Peyer's patch (tissue), 4 donors: ENCODE results near the gene PTPRE. TPM values are rescaled to one million over a fixed set of nuclear protein-coding genes. Genes with fewer than 3 reads are reported as not detected.

ENCODE experiments used
- DNase-seq, 3 donors: peaks; one replicate each; pipeline ENCODE4 v3.0.0-alpha.2; 2017 to 2019
- H3K27ac ChIP-seq, 4 donors: fragments of 200-600 bp; sonication (generic); one replicate each; pipeline ENCODE4 v1.5.1; 2016 to 2019
- H3K27me3 ChIP-seq, 2 donors: fragments of 200-600 bp; sonication (generic); one replicate each; pipeline ENCODE4 v1.5.1; 2019
- H3K36me3 ChIP-seq, 3 donors: fragments of 200-600 bp; sonication (generic); one replicate each; pipeline ENCODE4 v1.5.1; 2016 to 2019
- H3K4me1 ChIP-seq, 4 donors: fragments of 200-600 bp; sonication (generic); one replicate each; pipeline ENCODE4 v1.5.1; 2016 to 2019
- H3K4me3 ChIP-seq, 4 donors: fragments of 200-600 bp; sonication (generic); 1 replicate in 3 of 4; 2 replicates in 1 of 4; pipeline ENCODE4 v1.5.1; 2016 to 2019; ENCODE audit warnings: mild to moderate bottlenecking in 1 of 4
- H3K9me3 ChIP-seq, 4 donors: fragments of 200-600 bp; sonication (generic); one replicate each; pipeline ENCODE4 v1.5.1; 2016 to 2019; ENCODE audit warnings: mild to moderate bottlenecking in 1 of 4
- CTCF ChIP-seq, 6 experiments: fragments of 450-650 bp in 4 of 6; fragments of 200-600 bp in 2 of 6; sonication (generic) in 1 of 6; IDR thresholded peaks; one replicate each; pipeline ENCODE4 v1.5.1; 2017 to 2019; ENCODE audit warnings: antibody characterized with exemption in 6 of 6, mild to moderate bottlenecking in 3 of 6, moderate library complexity in 1 of 6
- POLR2A ChIP-seq, 2 donors: fragments of 450-650 bp; IDR thresholded peaks; one replicate each; pipeline ENCODE4 v1.5.1; 2017; ENCODE audit warnings: antibody characterized with exemption in 2 of 2, mild to moderate bottlenecking in 2 of 2, moderate library complexity in 2 of 2
- total RNA-seq, 4 donors: library from RNA; depleted of rRNA; stranded (reverse); fragments of >200 nt; gene quantifications; one replicate each; pipeline ENCODE4 v1.1.0, GENCODE V29; 2016

Gene PTPRE
- total RNA-seq, 4 donors from 2014 or later = 24.0 to 48.7 (median 35.4) TPM

GRCh38 chr10:127974911-127975310 is 68.0 kb downstream of the PTPRE start:
- no peak for TF ChIP-seq POLR2A (IDR thresholded peaks at IDR 0.05)
- TF ChIP-seq CTCF (IDR thresholded peaks at IDR 0.05) = no peak
- H3K27me3 ChIP-seq = no peaks in the 10 kb centered on the region
- no peaks in the 10 kb centered on the region for H3K36me3 ChIP-seq
- peak in 1 of 3 donors; percentile 30 for DNase-seq
- H3K4me1 ChIP-seq = peaks cover 0 to 11% (median 0%) of the 10 kb centered on the region in 4 donors
- no peak overlapping the region for H3K4me3 ChIP-seq
- no peaks in the 10 kb centered on the region for H3K9me3 ChIP-seq
- peak overlapping the region in 1 of 4 donors; percentile 28 for H3K27ac ChIP-seq

GRCh38 chr10:127976286-127976685 is 69.4 kb downstream of the PTPRE start:
- peak in 1 of 3 donors; percentile 28 for DNase-seq
- Histone ChIP-seq H3K4me3 (no peak overlapping the region), H3K27ac (peak overlapping the region in 3 of 4 donors; percentile 36 to 72 (median 65)), H3K36me3 (no peaks in the 10 kb centered on the region), H3K4me1 (peaks cover 0 to 11% (median 0%) of the 10 kb centered on the region in 4 donors), H3K27me3 (no peaks in the 10 kb centered on the region), H3K9me3 (no peaks in the 10 kb centered on the region)
- no peak for TF ChIP-seq CTCF (IDR thresholded peaks at IDR 0.05)
- no peak for TF ChIP-seq POLR2A (IDR thresholded peaks at IDR 0.05)

- no peaks in the 10 kb centered on the region for H3K9me3 ChIP-seq
- no peak overlapping the region for H3K4me3 ChIP-seq
- TF ChIP-seq POLR2A (IDR thresholded peaks at IDR 0.05) = no peak
- TF ChIP-seq CTCF (IDR thresholded peaks at IDR 0.05) = no peak
- no peaks in the 10 kb centered on the region for H3K36me3 ChIP-seq
- peak in 1 of 3 donors; percentile 27 for DNase-seq
- H3K4me1 ChIP-seq = peaks cover 0 to 11% (median 0%) of the 10 kb centered on the region in 4 donors
- H3K27me3 ChIP-seq = no peaks in the 10 kb centered on the region
- peak overlapping the region; percentile 36 to 72 (median 60) for H3K27ac ChIP-seq
Measured at GRCh38 chr10:127976701-127977356, 69.9 kb downstream of the PTPRE start.

GRCh38 chr10:127977357-127978009 is 70.6 kb downstream of the PTPRE start:
- peak in 2 of 3 donors; percentile 35 to 70 for DNase-seq
- TF ChIP-seq POLR2A (IDR thresholded peaks at IDR 0.05) (no peak), CTCF (IDR thresholded peaks at IDR 0.05) (no peak)
- H3K27ac ChIP-seq = peak overlapping the region; percentile 42 to 72 (median 60)

GRCh38 chr10:127978481-127978880 is 71.6 kb downstream of the PTPRE start:
- Histone ChIP-seq H3K4me1 (peaks cover 0 to 11% (median 0%) of the 10 kb centered on the region in 4 donors), H3K27ac (peak overlapping the region; percentile 42 to 72 (median 60)), H3K4me3 (no peak overlapping the region), H3K27me3 (no peaks in the 10 kb centered on the region), H3K36me3 (no peaks in the 10 kb centered on the region), H3K9me3 (no peaks in the 10 kb centered on the region)
- DNase-seq = peak in 1 of 3 donors; percentile 26
- no peak for TF ChIP-seq POLR2A (IDR thresholded peaks at IDR 0.05)
- no peak for TF ChIP-seq CTCF (IDR thresholded peaks at IDR 0.05)

More at GRCh38 chr10:127977357-127978009, 70.6 kb downstream of the PTPRE start:
- Histone ChIP-seq H3K4me3 (no peak overlapping the region), H3K36me3 (no peaks in the 10 kb centered on the region), H3K9me3 (no peaks in the 10 kb centered on the region), H3K4me1 (peaks cover 0 to 11% (median 0%) of the 10 kb centered on the region in 4 donors), H3K27me3 (no peaks in the 10 kb centered on the region)
